Stimulated activated CD4-positive, alpha-beta T cell treated with anti-CD3 and anti-CD28 coated beads, Interleukin-15, amount 100 ng/mL, for 1 hour (primary cell): Measurements from ENCODE around the gene ANKRD49.

ENCODE experiments used
- DNase-seq, 2 donors: peaks; one replicate each; pipeline ENCODE4 v3.0.0-alpha.2; 2020; ENCODE audit warnings: low read depth in 1 of 2, low spot score in 1 of 2

ANKRD49 gene

GRCh38 chr11:94493281-94494125, at the start of gene ANKRD49, which contains the start of gene MRE11:
TSS of gene ANKRD49 (plus strand) at chr11:94493984. CDS start at chr11:94496694, 2,710 bp downstream.
TSS of gene MRE11 (minus strand) at chr11:94493844. CDS start at chr11:94492801, 1,043 bp downstream.
- DNase-seq: peak; percentile 91 to 93

- DNase-seq: no peak
Observed at GRCh38 chr11:94445641-94446040, 48.1 kb upstream of the ANKRD49 start.

GRCh38 chr11:94447149-94447548, 46.6 kb upstream of the ANKRD49 start:
- no peak for DNase-seq

GRCh38 chr11:94449029-94449428, 44.8 kb upstream of the ANKRD49 start:
- no peak for DNase-seq

GRCh38 chr11:94449437-94449836, 44.3 kb upstream of the ANKRD49 start:
- no peak for DNase-seq

GRCh38 chr11:94450048-94450447, 43.7 kb upstream of the ANKRD49 start:
- DNase-seq: no peak

GRCh38 chr11:94452988-94453387, 40.8 kb upstream of the ANKRD49 start:
- no peak for DNase-seq

GRCh38 chr11:94454301-94454700, 39.5 kb upstream of the ANKRD49 start:
- DNase-seq: no peak

GRCh38 chr11:94455861-94456260, 37.9 kb upstream of the ANKRD49 start:
- DNase-seq: no peak

- no peak for DNase-seq
Observed at GRCh38 chr11:94457118-94458029, 36.4 kb upstream of the ANKRD49 start.

- no peak for DNase-seq
Observed at GRCh38 chr11:94459576-94459975, 34.2 kb upstream of the ANKRD49 start.

- no peak for DNase-seq
Observed at GRCh38 chr11:94469416-94469815, 24.4 kb upstream of the ANKRD49 start.

GRCh38 chr11:94472916-94473799, 20.6 kb upstream of the ANKRD49 start:
- DNase-seq: no peak

GRCh38 chr11:94477624-94478023, 16.2 kb upstream of the ANKRD49 start:
- no peak for DNase-seq

- no peak for DNase-seq
Observed at GRCh38 chr11:94481342-94481741, 12.4 kb upstream of the ANKRD49 start.

GRCh38 chr11:94486068-94486467, 7.7 kb upstream of the ANKRD49 start:
- no peak for DNase-seq

- no peak for DNase-seq
Observed at GRCh38 chr11:94494126-94494680, 419 bp downstream of the ANKRD49 start.

GRCh38 chr11:94500181-94500580, 6.4 kb downstream of the ANKRD49 start:
- DNase-seq: no peak

GRCh38 chr11:94501522-94501921, 7.7 kb downstream of the ANKRD49 start:
- DNase-seq: no peak

- DNase-seq: no peak
Observed at GRCh38 chr11:94504689-94505293, 11.0 kb downstream of the ANKRD49 start.
